ENCODE data around the gene FCHSD2.

Gene FCHSD2

DNA sequence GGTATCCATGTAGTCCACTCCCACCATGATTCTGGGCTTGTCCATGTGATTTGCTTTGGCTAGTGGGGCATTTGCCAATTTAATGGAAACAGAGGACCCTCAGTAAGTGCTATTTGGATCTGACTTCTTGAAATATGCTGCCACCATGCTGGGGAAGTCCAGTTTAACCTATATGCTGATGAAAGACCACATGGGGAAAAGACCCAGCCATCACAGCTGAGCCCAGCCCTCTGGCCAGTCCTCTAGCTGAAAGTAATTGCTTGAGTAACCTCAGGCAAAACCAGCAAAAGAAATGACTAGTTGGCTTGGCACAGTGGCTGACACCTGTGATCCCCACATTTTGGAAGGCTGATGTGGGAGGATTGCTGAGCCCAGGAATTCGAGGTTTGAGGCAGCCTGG is 266.4 kb downstream of the FCHSD2 start:
- Histone ChIP-seq H3K4me1 (ENCODE audit: control insufficient read depth, insufficient read depth, low read length) (no peaks in the 10 kb centered on the region), H3K36me3 (ENCODE audit: control insufficient read depth in 2 of 2, insufficient read depth in 1 of 2, low read length in 2 of 2) (no peaks in the 10 kb centered on the region), H3K4me3 (ENCODE audit: low read depth, low read length) (no peak overlapping the region), H3K27ac (ENCODE audit: extremely low read depth, low read depth, low read length) (no peak overlapping the region), H3K9me3 (ENCODE audit: control insufficient read depth, insufficient read depth, low read depth, low read length) (no peaks in the 10 kb centered on the region)
- CTCF ChIA-PET = interaction anchor here (0.6 kb wide), 2 partner anchors 58 to 369 kb away, joined by 3 to 4 read pairs; no protein-coding TSS in a partner anchor
- TF ChIP-seq ZNF624 (tag by site-specific recombination; IDR thresholded peaks at IDR 0.05) = no peak
- TF ChIP-seq ZNF175 (tag by site-specific recombination; IDR thresholded peaks at IDR 0.05) = no peak
- no peak for TF ChIP-seq ZNF138 (tag by site-specific recombination; IDR thresholded peaks at IDR 0.05; ENCODE audit: borderline replicate concordance)
- TF ChIP-seq IKZF3 (tag by site-specific recombination; IDR thresholded peaks at IDR 0.05) = no peak
- TF ChIP-seq ZNF558 (tag by site-specific recombination; IDR thresholded peaks at IDR 0.05) = no peak
- no peak for TF ChIP-seq ZNF555 (tag by site-specific recombination; conservative IDR thresholded peaks at IDR 0.05)
- TF ChIP-seq, protein P1, sequence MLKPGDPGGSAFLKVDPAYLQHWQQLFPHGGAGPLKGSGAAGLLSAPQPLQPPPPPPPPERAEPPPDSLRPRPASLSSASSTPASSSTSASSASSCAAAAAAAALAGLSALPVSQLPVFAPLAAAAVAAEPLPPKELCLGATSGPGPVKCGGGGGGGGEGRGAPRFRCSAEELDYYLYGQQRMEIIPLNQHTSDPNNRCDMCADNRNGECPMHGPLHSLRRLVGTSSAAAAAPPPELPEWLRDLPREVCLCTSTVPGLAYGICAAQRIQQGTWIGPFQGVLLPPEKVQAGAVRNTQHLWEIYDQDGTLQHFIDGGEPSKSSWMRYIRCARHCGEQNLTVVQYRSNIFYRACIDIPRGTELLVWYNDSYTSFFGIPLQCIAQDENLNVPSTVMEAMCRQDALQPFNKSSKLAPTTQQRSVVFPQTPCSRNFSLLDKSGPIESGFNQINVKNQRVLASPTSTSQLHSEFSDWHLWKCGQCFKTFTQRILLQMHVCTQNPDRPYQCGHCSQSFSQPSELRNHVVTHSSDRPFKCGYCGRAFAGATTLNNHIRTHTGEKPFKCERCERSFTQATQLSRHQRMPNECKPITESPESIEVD (tag by site-specific recombination; IDR thresholded peaks at IDR 0.05) = no peak
- no peak for TF ChIP-seq GLI2 (tag by site-specific recombination; IDR thresholded peaks at IDR 0.05; ENCODE audit: borderline replicate concordance, low read depth)
- no peak for TF ChIP-seq ZNF292 (tag by site-specific recombination; IDR thresholded peaks at IDR 0.05; ENCODE audit: borderline replicate concordance, low read depth)
- TF ChIP-seq, protein P2, sequence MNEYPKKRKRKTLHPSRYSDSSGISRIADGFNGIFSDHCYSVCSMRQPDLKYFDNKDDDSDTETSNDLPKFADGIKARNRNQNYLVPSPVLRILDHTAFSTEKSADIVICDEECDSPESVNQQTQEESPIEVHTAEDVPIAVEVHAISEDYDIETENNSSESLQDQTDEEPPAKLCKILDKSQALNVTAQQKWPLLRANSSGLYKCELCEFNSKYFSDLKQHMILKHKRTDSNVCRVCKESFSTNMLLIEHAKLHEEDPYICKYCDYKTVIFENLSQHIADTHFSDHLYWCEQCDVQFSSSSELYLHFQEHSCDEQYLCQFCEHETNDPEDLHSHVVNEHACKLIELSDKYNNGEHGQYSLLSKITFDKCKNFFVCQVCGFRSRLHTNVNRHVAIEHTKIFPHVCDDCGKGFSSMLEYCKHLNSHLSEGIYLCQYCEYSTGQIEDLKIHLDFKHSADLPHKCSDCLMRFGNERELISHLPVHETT (tag by site-specific recombination; IDR thresholded peaks at IDR 0.05) = no peak
- no peak for TF ChIP-seq ZNF747 (tag by site-specific recombination; IDR thresholded peaks at IDR 0.05)
- POLR2A ChIA-PET = no interaction called here

DNA sequence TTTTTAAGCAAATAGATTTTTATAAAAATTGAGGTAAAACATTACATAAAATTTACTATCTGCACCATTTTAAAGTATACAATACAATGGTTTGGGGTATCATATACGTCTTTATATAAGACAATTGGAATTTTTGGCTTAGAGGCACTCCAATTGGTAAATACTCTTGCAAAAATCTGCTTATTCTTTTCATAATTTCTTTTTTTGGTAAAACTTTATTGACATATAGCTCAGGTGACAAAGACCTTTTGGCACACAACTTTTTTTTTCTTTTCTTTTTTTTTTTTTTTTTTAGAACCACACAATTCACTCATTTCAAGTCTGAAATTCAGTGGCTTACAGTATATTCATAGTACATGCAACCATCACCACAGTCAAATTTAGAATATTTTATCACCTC is 270.1 kb downstream of the FCHSD2 start:
- H3K9me3 ChIP-seq (ENCODE audit: control insufficient read depth, insufficient read depth, low read depth, low read length) = no peaks in the 10 kb centered on the region
- TF ChIP-seq ZNF114 (tag by site-specific recombination; IDR thresholded peaks at IDR 0.05) = no peak
- TF ChIP-seq, protein P3, sequence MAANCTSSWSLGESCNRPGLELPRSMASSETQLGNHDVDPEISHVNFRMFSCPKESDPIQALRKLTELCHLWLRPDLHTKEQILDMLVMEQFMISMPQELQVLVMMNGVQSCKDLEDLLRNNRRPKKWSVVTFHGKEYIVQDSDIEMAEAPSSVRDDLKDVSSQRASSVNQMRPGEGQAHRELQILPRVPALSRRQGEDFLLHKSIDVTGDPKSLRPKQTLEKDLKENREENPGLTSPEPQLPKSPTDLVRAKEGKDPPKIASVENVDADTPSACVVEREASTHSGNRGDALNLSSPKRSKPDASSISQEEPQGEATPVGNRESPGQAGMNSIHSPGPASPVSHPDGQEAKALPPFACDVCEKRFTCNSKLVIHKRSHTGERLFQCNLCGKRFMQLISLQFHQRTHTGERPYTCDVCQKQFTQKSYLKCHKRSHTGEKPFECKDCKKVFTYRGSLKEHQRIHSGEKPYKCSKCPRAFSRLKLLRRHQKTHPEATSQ (tag by site-specific recombination; IDR thresholded peaks at IDR 0.05) = no peak
- no peak for TF ChIP-seq ZNF157 (tag by site-specific recombination; IDR thresholded peaks at IDR 0.05)
- TF ChIP-seq ZNF664 (tag by site-specific recombination; IDR thresholded peaks at IDR 0.05) = no peak
- H3K27ac ChIP-seq (ENCODE audit: extremely low read depth, low read depth, low read length) = no peak overlapping the region
- no peaks in the 10 kb centered on the region for H3K4me1 ChIP-seq (ENCODE audit: control insufficient read depth, insufficient read depth, low read length)
- no peak overlapping the region for H3K4me3 ChIP-seq (ENCODE audit: low read depth, low read length)
- ChIA-PET CTCF (interaction anchor here (0.5 to 1.9 kb wide), 2 partner anchors 11 to 40 kb away, joined by 3 to 4 read pairs; no protein-coding TSS in a partner anchor), POLR2A (no interaction called here)
- peaks cover 0 to 1% of the 10 kb centered on the region in 2 experiments; a peak in 1 of 3 replicates for H3K36me3 ChIP-seq (ENCODE audit: control insufficient read depth in 2 of 2, insufficient read depth in 1 of 2, low read length in 2 of 2)

DNA sequence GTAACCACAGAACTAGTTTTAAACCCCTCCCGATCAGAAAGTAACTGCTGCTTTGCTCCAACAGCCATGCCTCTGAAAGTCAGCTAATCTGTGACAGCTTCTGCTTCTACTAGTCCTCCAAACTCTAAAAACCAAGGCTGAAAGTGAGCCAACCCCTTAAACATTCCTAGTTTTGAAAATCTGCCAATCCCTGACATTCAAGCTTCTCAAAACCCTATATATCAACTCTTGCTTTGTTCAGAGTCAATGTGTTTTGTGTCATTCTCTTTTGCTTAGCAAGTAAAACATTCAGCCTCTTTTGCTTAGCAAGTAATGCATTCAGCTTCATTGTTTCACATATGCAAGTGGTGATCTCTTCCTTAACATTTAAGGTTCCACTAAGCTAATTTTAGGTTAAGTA is 271.0 kb downstream of the FCHSD2 start:
- TF ChIP-seq ZNF600 (tag by site-specific recombination; IDR thresholded peaks at IDR 0.05) (no peak), ZSCAN23 (tag by site-specific recombination; IDR thresholded peaks at IDR 0.05) (no peak), MEIS1 (CRISPR knock-in tag; IDR thresholded peaks at IDR 0.05; ENCODE audit: borderline replicate concordance) (no peak), ZFP41 (tag by site-specific recombination; IDR thresholded peaks at IDR 0.05; ENCODE audit: borderline replicate concordance) (no peak), KLF1 (tag by site-specific recombination; IDR thresholded peaks at IDR 0.05) (no peak), ZFP37 (tag by site-specific recombination; IDR thresholded peaks at IDR 0.05) (no peak), ZNF585B (tag by site-specific recombination; IDR thresholded peaks at IDR 0.05) (no peak)
- TF ChIP-seq, protein P4, sequence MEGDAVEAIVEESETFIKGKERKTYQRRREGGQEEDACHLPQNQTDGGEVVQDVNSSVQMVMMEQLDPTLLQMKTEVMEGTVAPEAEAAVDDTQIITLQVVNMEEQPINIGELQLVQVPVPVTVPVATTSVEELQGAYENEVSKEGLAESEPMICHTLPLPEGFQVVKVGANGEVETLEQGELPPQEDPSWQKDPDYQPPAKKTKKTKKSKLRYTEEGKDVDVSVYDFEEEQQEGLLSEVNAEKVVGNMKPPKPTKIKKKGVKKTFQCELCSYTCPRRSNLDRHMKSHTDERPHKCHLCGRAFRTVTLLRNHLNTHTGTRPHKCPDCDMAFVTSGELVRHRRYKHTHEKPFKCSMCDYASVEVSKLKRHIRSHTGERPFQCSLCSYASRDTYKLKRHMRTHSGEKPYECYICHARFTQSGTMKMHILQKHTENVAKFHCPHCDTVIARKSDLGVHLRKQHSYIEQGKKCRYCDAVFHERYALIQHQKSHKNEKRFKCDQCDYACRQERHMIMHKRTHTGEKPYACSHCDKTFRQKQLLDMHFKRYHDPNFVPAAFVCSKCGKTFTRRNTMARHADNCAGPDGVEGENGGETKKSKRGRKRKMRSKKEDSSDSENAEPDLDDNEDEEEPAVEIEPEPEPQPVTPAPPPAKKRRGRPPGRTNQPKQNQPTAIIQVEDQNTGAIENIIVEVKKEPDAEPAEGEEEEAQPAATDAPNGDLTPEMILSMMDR (tag by site-specific recombination; IDR thresholded peaks at IDR 0.05) = no peak
- Histone ChIP-seq H3K4me3 (ENCODE audit: low read depth, low read length) (no peak overlapping the region), H3K36me3 (ENCODE audit: control insufficient read depth in 2 of 2, insufficient read depth in 1 of 2, low read length in 2 of 2) (peaks cover 0 to 6% of the 10 kb centered on the region in 2 experiments; a peak in 1 of 3 replicates), H3K4me1 (ENCODE audit: control insufficient read depth, insufficient read depth, low read length) (no peaks in the 10 kb centered on the region), H3K9me3 (ENCODE audit: control insufficient read depth, insufficient read depth, low read depth, low read length) (no peaks in the 10 kb centered on the region), H3K27ac (ENCODE audit: extremely low read depth, low read depth, low read length) (no peak overlapping the region)
- CTCF ChIA-PET = interaction anchor here (0.7 to 1.9 kb wide), 3 partner anchors 8 to 558 kb away, joined by 3 to 4 read pairs (median 4); no protein-coding TSS in a partner anchor
- POLR2A ChIA-PET = no interaction called here

Data from HEK293 (cell line).